ENCODE results near the gene PIP4K2C.
A peak's percentile ranks its signal among the peaks of the same experiment; 100 is the strongest.
"Not testable (repeated sequence)": the region's sequence is repeated elsewhere in the genome, so short reads cannot be mapped to it uniquely, and the experiment has no call there.

The PIP4K2C gene

GRCh38 chr12:57560516-57560915 is 30.5 kb upstream of the PIP4K2C start:
- no peak for DNase-seq

GRCh38 chr12:57561117-57561516 is 29.9 kb upstream of the PIP4K2C start:
- DNase-seq = not testable (repeated sequence)

- no peak for DNase-seq
Observed at GRCh38 chr12:57563358-57563757, 27.6 kb upstream of the PIP4K2C start.

GRCh38 chr12:57564178-57564740 is 26.7 kb upstream of the PIP4K2C start:
- DNase-seq = no peak

GRCh38 chr12:57568838-57569237 is 22.2 kb upstream of the PIP4K2C start:
- no peak for DNase-seq

GRCh38 chr12:57569858-57570257 is 21.1 kb upstream of the PIP4K2C start:
- no peak for DNase-seq

- DNase-seq = not testable (repeated sequence)
Observed at GRCh38 chr12:57570438-57570837, 20.6 kb upstream of the PIP4K2C start.

- no peak for DNase-seq
Observed at GRCh38 chr12:57571926-57572762, 18.8 kb upstream of the PIP4K2C start.

- no peak for DNase-seq
Observed at GRCh38 chr12:57574795-57575194, 16.2 kb upstream of the PIP4K2C start.

- DNase-seq = no peak
Observed at GRCh38 chr12:57575771-57576612, 15.0 kb upstream of the PIP4K2C start.

- no peak for DNase-seq
Observed at GRCh38 chr12:57576613-57577160, 14.3 kb upstream of the PIP4K2C start.

GRCh38 chr12:57577981-57578758 is 12.8 kb upstream of the PIP4K2C start:
- DNase-seq = no peak

GRCh38 chr12:57579011-57579410 is 12.0 kb upstream of the PIP4K2C start:
- no peak for DNase-seq

- DNase-seq = no peak
Observed at GRCh38 chr12:57579677-57580465, 11.1 kb upstream of the PIP4K2C start.

- DNase-seq = no peak
Observed at GRCh38 chr12:57580466-57580795, 10.6 kb upstream of the PIP4K2C start.

- DNase-seq = no peak
Observed at GRCh38 chr12:57581802-57582201, 9.2 kb upstream of the PIP4K2C start.

- no peak for DNase-seq
Observed at GRCh38 chr12:57582440-57582839, 8.6 kb upstream of the PIP4K2C start.

- peak; percentile 85 for DNase-seq
Observed at GRCh38 chr12:57583008-57583831, 7.8 kb upstream of the PIP4K2C start.

- no peak for DNase-seq
Observed at GRCh38 chr12:57584050-57584449, 6.9 kb upstream of the PIP4K2C start.

GRCh38 chr12:57584690-57585089 is 6.3 kb upstream of the PIP4K2C start:
- no peak for DNase-seq

GRCh38 chr12:57585156-57585555 is 5.8 kb upstream of the PIP4K2C start:
- DNase-seq = no peak
